CD4-positive, alpha-beta T cell treated with Interleukin-12 subunit alpha and Interleukin-12 subunit beta, for 1 hour (primary cell): ENCODE data around the gene THADA.

Source experiments
- DNase-seq: peaks from one replicate; pipeline ENCODE4 v3.0.0-alpha.2; 2020

THADA gene

DNA sequence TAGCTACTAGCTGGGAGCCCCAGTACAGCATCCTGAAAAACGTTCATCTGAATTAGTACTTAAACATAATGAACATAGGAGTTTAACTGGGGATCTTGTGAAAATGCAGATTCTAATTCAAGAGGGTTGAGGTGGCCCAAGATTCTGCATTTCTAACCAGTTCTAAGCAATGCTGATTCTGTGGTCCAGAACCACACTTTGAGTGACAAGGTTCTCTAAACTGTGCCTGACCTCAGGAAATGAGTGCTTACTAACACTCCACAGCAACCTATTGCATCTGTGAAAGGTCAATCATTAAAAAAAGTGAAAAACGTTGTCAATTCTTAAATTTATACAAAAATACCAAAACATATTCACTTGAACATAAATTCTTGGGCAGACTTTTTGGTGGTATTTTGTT is 212.3 kb downstream of the THADA start:
- no peak for DNase-seq

DNA sequence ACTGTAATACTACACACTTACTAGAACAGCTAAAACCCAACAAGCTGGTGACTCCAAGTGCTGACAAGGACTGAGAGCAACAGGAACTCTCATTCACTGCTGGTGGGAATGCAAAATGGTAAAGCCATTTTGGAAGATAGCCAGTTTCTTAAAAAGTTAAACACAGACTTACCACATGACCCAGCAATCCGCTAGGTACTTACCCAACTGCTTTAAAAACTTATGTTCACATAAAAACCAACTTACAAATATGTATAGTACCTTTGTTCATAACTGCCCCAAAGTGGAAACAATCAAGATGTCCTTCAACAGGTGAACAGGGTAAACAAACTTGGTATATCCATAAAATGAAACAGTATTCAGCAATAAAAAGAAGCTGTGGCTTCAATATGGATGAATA is 216.3 kb downstream of the THADA start:
- DNase-seq = no peak

DNA sequence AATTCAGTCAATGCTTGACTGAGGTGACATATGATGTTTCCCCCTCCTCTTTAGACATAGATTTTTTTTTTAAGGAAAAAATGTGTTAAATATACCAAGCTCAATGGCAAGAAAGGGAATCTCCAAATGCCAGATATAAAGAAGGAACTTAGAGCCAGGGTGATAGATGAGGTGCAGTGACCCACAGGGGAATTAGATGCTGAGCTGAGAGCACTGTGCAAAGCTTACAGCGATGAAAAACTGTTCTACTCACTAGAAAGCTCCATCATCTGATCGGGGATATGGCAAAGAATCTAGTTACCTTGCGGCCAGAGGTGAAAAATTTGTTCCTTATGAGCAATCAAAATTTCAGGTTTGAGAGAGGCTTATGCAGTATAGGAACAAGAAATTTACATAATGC is 218.5 kb downstream of the THADA start:
- DNase-seq = no peak

DNA sequence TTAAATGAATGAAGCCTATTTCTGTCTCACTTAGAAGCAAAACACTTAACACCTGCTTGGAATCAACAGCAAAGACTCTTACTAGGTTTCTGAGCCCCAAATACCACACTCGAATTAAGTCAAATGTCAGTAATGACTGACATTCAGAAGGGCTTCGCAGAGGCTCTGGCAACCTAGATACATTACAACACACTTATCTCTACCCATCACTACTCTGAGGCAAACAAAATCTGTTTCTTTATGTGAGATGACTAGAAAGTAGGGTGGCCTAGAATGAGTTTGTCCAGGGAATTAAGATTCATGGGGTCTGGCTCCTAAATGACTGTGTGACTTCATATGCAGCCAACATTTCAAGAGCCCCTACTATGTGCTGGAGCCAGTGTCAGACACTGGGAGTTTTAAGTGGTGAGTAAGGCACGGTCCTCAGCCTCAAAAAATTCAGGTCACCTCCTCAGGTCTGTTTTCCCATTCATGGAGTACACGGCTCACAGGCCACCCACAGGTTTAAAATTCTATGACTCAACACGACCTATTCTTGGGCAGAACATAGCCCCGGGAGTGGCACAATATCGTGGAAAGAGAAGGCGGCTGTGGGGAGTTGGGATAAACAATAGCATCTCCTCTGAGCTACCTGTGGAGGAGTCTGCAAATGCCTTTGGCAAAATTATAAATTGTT is 219.2 kb downstream of the THADA start:
- no peak for DNase-seq

DNA sequence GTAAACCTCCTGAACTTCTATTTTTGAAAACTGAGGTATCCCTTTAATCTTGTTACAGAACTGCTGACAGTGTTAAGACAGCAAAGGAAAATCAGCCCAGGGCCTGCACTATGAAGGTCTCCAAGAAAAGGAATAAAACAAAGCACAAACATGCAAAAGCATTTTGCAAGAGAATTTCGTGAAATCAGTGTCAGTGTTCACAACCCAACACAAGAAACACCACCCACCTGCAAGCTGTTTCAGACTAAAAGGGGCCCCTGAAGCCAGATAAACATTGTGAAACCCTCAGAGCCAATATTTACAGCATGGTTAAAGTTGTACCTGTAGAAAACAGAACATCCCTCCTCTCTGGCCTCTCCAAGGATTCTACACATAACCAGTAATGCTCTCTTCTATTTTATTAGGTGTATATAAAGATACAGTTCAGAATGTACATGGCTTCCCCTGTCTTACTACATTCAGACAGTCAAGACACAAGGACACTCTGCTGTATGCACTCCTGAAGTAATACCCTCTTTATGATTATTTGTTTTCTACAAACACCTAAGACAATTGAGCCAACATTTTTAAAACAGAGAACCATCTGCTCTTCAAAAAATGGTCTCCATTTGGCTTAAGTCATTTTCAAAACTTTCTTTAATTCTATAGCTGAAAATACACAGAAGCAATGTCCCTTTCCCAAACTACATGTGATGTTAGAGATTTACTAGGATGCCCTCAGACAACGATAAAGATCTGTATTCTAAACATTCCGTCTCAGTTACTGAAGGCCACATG is 219.9 kb downstream of the THADA start:
- DNase-seq = no peak

DNA sequence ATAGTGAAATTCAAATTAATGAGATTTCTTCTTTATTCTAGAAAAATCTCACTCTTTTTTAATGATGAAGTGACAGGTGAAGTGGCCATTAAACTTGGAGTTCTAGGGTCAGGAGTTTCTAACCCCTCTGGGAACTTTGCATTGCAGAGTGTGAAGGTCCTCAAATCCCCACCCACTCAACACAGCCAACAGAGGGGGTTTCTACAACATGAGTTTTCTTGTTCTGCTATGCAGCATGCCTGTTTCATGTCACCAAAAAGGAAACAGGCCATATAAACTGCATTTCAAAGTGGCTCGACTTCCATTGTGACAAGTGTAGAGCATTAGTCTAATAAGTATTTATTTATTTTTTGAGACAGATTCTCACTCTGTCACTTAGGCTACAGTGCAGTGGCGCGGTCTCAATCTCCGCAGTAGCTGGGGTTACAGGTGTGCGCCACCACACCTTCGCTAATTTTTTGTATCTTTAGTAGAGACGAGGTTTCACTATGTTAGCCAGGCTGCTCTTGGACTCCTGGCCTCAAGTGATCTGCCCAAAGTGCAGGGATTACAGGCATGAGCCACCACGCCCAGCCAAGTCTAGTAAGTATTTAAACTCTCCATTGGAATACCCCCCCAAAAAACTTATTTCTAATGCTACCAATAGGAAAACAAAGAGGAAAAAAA is 223.3 kb downstream of the THADA start:
- DNase-seq = no peak

DNA sequence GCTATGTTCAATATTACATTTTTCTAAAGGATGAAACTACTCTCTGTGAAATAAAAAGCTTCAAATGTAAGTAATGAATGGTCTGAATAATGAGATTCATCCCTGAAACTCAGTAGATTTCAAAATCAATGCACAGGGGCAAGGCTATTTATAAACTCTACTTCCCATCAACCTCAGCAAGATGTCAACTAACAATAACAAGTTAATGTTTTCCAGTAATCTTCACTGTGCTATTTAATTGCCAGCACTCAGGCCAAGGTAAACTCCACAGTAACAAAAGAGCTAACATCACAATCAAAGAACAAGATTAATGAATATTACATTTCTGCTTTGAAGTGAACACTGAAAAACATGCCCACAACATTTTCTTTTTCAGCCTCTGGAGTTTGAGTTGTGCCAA is 225.1 kb downstream of the THADA start:
- no peak for DNase-seq

DNA sequence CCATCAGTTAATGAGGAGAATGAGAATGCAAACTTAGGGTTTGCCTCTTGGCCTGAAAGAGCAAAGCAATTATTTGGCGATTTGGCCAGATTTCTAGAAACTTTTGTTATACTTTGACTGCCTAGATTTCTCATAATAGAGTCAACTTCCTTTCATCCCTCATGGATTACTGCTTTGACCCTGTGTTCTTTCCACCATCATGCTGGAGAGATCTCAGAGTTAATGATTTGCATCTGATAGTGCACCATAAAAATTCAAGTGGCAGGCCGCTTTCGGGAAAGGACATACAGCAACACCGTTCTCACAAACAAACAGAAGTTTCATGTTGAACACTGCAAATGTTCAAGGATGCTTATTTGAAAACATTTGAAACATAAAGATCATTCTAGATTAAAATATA is 225.7 kb downstream of the THADA start:
- no peak for DNase-seq

DNA sequence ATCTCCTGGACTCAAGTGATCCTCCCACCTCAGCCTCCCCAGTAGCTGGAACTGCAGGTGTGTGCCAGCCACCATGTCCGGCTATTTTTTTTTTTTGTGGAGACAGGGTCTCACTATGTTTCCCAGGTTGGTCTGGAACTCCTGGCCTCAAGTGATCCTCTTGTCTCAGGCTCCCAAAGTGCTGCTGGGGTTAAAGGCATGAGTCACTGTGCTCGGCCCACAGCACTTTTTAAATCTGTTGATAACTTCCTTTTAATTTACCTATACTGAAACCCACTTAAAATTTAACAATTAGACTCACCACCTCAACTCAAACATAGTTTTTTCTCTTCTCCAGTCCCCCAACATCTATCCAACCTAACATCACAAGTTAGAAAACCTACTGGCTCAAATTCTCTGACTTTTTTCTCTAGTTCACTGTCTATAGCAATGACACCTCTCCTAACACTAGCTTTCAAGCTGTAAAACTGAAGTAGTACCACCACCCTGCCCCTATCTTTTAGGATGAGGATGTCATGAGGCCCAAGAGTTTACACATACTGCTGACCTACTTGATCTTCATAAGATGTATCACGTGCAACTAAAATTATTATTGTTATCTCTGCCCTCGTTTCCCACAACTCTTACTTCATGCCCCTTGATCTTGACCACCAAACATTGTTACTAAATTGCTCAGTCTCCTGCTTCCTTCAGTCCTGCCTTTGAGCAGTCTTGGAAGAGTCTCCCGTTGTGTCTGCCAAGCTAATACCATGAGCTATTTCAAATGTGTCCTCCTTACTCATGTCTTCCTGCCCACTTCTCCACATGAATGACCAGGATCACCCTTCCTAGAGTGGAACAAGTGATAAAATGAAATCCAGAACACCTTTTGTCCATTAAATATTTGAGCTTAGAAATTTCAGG is 227.1 kb downstream of the THADA start:
- no peak for DNase-seq

DNA sequence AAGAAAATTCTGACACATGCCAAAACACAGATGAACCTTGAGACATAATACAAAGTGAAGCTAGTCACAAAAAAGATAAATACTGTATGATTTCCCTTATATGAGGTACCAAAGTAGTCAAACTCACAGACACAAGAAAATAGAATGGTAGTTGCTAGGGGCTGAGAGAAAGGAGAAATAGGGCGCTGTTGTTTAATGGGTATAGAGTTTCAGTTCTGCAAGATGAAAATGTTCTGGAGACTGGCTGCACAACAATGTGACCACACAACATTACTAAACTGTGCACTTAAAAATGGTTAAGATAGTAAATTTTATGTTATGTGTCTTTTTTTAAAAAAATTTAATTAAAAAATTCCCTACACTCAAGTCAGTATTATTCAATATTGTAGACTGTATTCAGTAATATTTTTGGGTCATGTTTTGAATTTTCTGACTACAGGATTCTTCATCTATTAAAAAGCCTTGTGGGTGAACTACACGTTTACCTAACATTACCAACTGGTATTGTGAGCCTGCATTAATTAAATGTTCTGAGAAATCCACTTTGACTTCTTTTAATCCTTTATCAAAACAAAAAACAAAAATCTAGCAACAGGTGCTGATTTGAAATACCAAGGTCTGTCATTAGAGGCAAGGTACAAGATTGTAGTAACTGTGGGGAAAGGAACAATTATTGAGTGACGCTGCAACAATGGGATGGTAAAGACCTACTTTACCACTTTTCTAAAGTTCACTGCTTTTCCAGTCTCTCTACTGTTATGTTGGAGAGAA is 228.6 kb downstream of the THADA start:
- DNase-seq = no peak

DNA sequence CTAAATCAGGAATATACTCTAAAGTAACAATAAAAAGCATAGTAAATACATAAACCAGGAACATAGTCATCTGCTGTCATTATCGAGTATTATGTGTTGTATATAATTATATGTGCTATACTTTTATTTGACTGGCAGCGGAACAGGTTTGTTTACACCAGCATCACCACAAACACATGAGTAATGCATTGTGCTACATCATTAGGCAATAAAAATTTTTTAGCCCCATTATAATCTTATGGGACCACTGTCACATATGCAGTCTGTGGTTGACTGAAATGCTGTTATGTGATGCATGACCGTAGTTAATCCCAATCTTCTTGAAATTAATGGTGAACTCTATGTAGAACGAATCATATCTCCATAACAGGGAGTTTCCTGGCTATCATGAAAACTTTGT is 232.7 kb downstream of the THADA start:
- DNase-seq = no peak

DNA sequence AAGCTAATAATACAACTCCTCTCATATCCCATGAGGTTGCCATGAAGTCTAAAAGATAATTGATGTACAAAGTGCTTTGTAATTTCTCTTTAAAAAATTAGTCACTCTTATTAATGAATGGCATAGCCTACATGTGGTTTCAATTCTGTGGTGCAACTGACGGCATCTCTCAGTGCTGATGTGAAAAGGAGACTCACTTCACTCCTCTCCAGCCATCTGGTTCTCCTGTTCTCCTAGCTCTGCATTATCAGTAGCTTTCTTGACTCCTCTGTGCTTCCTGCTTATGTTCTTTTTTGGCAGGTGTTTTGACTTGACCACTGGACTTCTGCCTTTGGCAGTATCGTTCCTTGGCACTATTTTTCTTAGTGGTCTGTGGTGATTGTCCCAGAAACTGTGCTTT is 234.6 kb downstream of the THADA start:
- no peak for DNase-seq

DNA sequence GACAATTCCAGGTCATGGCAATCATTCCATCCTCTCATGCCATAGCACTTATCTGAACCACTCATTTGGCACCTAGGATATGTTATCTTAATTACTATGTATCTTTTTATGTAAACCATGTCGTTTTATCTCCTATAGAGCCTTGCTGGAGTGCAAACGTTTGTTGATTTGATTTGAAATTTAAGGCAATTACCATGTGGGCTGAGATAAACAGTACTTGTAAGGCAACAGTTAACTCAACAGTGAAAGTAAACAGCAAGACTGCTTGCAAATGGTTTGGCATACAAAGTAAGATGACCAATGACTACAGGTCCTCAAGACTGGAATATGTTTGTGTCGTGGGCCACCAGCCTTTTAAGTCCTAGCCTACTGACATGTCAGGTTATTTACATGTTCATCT is 235.7 kb downstream of the THADA start:
- no peak for DNase-seq

DNA sequence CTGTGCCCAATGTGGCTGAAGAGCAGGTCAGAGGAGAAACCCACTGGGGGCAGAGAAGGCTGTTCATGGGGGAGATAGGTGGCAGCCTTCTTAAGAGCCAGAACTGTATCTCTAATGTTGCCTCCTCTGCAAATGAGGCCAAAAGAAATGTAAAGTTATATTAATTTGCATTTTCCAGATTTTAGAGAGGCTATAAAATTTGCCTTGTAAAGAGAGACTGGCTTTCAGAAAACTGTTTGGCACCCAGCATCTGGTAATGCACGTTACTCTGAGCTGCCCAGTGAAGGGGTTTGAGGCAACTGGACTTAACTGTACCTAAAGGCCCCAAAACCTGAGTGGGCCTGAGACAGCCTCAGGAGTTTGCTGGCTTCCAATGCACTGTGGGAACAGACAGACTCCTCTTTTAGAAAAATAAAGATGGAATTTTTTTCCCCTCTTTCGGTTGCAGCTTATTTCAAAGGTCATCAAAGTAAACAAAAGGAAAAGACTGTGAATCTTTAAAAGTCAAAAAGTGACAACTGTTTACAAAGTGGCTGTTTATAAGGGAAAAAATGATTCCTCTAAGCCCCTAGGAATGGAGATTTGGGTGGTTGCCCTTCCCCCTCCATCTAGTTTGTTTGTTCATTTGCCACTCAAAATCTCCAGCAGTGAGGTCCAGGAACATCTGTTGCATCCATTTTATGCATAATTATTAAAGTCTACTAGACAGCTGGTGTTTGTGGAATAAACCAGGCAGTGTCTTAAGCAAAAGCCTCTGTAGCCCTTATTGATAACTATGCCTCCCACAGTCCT is 237.2 kb downstream of the THADA start:
- DNase-seq = no peak

DNA sequence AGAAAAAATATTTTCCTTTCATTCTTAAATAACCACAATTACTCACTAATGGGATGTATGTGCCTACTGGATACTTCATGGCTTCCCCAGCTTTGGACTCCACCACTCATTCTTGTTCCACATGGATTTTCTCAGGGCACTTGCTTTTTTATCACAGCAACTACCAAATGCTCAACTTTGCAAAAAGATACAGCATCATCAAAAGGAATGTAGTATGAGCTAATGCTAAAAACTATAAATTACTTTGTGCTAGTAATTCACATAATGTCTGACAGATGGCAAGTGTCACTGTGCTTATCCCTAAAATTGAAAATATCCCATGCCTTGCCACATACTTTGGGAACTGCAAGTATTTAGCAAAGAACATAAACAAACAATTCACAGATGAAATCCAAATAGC is 239.1 kb downstream of the THADA start:
- DNase-seq = no peak

DNA sequence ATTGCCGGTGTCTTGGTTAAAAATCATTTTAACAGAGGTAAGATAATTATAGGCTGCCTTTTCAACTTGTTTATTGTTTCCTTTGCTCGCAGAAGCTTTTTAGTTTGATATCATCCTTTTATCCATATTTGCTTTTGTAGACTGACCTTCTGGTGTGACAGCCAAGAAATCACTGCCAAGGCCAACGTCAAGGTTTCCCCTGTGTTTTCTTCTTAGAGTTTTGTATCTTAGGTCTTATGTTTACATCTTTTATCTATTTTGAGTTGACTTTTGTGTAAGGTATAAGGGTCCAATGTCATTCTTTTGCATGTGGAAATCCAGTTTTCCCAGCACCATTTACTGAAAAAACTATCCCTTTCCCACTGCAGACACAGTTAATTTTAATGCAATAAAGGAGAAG is 240.4 kb downstream of the THADA start:
- no peak for DNase-seq

DNA sequence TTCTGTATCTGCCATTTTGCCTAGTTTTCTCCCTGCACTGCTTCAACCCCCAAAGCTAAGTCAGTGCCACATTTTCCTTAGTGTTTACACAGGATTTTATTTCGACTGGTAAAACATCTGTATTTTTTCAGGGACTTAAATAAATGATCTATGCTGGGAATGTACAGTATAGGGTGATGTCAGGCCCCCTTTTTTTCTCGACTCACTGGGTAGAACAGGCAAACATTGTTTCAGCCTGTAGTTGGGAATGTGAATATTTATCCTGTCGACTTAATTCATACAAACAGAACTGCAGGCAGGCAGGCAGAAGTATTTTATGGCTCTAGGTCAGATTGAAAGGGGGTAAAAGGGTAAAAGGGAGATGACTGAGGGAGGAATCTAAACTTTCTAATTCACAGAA is 245.9 kb downstream of the THADA start:
- DNase-seq = no peak

DNA sequence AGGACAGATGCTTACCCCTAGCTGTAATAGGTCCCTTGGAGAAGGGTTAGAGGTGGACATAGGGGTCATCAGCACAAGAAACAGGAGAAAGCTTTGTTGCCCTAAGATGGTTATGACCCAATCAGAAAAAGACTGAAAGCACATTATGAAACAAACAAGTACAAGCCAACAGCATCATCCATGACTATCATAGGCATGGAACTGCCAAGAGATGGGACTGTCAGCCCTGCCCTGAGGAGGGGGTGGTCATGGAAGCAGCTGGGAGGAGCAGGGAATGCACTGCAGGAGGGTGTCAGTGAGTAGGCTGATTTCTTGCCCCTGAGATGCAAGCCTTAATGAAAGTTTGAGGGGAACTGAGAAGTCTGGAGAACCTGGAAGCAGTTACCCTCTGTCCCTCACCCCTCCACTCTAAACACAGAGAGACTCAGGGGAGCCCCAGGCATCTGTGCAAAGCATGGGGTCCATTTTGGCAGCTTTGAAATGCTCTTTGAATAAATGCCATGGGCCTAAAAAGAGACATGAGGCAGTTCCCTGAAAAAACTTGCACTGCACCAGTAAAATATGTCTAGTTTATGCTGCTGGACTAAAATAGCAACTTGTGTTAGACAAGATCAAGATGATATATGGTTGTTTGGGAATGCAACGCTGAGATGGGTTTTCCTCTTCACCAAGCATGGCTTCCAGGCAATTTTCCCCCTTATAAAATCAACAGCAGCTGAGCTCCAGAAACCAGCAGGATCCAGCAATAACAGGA is 246.8 kb downstream of the THADA start:
- DNase-seq = no peak

DNA sequence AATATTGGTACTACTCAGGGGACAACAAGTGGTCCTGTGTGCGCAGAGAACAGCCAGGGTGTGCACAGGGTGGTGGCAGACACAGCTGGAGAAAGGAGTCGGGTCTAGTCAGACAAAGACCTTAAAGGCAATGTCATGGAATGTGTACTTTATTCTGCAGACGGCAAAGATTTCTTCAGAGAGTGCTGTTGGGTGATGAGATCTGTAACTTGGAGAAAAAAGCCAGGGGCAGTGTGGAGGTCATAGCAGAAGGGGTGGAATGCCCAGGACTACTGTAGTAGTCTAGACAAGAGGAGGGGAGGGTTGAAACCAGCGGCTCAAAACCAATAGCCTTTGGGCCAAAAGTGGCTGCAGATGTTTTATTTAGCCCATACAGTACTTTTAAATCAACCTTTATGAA is 248.1 kb downstream of the THADA start:
- no peak for DNase-seq
